CD4-positive, alpha-beta T cell treated with Interleukin-4 for 4 hours (primary cell): ENCODE data around the gene ERCC6L2.

ENCODE experiments used
- DNase-seq: peaks from one replicate; pipeline ENCODE4 v3.0.0-alpha.2; 2020

The ERCC6L2 gene

GRCh38 chr9:95980262-95981125, 105.0 kb downstream of the ERCC6L2 start:
- no peak for DNase-seq

GRCh38 chr9:95981761-95982390, 106.4 kb downstream of the ERCC6L2 start:
- peak; percentile 70 for DNase-seq

GRCh38 chr9:95985440-95986055, 110.1 kb downstream of the ERCC6L2 start:
- no peak for DNase-seq

DNA sequence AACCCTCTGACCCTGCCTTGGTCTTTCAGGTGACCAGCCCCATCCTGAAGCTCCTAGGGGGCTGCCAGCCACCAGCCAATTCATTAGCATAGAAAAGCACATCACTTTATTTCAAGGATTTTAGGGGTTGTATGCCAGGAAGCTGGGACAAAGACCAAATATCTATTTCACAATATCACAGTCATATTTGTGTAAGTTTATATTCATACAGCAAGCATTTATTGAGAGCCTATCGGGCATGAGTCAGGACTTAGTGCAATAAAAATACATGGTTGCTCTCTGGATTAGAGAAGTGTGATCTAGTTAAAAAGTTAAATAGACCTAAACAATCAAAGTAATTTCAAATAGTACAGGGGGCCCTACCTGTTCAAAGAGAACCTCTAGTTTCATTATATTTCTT, 113.8 kb downstream of the ERCC6L2 start:
- DNase-seq: no peak

DNA sequence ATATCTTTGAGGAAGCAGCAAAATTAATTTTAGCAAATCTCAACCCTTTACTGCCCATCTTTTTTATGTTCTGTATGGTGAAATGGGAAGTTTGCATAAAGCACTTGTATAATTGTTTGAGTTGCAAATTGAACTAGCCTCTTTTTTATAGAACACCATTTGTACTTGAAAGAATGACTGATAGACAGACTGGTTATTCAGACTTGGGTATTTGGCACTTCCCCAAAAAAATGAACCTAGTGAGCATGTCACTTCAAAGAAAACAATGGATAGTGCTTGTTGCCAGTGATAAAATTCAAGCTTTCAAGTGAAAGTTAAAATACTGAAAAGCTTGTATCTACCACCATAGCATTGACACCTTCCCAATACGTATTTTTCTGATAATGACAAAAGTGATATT, 115.8 kb downstream of the ERCC6L2 start:
- DNase-seq: no peak

- no peak for DNase-seq
Observed at GRCh38 chr9:95992536-95992935, 117.0 kb downstream of the ERCC6L2 start.

DNA sequence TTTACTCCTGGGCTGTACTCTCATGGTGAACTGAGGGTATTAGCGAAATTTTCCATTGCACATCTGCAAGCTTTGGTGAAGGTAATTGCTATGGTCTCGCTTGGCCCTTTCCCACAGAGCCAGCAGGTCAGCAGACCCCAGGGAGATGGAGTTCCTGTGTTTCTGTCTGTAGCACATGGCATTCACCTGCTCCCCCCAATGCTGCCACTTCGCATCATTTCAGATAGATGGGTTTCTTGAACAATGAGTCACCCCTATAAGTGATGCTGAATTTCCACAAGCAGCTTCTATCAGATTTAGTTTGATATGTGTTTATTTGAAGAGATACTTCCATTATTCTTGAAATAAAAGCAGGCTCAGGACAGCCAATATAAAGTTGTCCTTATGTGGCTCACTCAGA, 117.8 kb downstream of the ERCC6L2 start:
- DNase-seq: no peak

DNA sequence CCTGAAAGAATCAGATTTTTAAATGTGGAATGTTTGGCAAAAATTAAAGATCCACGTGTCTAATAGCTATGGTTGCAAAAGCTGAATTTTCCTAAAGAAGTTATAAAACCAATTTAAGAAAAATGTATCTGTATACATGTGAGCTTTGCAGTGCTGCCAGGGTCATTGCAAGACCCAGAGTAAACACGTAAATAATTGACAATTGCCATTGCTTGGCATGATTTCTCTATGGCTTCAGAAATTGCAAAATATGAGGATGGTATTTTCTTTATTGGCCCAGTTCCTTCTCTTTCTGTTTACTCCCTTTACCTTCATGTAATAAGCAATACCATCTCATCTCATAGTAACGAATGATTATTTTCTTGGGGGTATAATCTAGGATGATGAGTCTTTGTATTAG, 123.9 kb downstream of the ERCC6L2 start:
- DNase-seq: no peak

GRCh38 chr9:96004379-96004778, 128.9 kb downstream of the ERCC6L2 start:
- no peak for DNase-seq

DNA sequence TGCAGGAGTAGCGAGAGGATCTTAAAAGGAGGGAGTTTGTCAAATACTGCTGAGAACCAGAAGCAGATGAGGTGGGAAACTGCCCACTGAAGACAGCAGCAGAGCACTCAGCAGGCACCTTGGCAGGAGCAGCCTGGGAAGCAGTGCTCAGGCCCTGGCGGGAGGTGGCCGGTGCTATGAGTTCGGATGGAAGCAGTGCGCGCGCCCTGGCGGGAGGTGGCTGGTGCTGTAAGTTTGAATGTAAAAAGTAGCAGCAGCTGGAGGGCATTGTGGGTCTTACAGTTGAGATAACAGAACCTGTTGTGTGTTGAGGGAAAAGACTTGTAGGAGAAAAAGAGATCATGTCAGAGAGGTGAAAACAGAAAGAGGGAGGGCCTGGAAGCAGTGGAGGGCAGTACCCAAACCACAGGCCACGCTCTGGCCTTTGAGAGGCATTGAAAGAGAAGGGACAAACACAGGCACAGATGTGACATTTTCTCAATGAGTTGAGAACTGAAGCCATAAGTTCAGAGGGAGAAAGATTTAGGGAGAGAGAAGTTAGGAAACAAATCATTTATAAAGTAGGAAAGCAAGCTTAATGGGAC, 130.9 kb downstream of the ERCC6L2 start:
- DNase-seq: no peak

DNA sequence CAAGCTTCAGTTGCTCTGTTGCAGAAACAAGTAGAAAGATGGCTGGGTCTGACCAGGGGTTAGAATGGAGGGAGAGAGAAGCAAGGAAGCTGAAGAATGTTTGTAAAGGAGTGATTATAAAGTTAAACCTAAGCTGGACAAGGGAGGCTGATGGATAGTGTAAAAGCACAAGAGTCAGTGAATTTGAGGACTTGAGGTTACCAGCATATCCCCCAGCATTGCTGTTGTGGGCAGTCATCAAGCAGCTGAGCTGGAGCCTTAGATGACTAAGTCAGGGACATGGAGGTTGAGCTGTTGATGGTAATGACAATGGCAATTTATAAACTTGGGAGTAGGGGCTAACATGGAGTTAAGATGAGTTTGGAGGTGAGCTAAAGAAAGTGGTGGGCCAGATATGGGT, 131.5 kb downstream of the ERCC6L2 start:
- no peak for DNase-seq

- DNase-seq: peak; percentile 44
Observed at GRCh38 chr9:96008502-96009222, 133.2 kb downstream of the ERCC6L2 start.

DNA sequence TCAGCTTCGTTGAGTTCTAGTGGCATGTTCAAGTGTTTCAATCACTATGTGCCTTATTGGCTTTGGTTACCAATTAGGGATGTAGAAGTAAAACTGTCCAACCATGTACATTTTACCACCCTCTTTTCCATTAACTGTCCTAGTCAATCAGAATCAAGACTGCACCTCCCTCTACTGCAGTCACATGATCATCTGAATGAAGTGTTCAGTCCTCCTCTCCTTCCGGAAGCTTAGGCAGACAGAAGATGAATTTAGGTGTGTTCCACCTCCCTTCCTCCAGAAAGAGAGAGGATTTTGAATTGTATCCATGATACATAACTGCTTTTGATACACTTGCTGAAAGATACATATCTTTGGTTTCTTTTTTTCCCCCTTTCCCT, 133.7 kb downstream of the ERCC6L2 start:
- DNase-seq: no peak

DNA sequence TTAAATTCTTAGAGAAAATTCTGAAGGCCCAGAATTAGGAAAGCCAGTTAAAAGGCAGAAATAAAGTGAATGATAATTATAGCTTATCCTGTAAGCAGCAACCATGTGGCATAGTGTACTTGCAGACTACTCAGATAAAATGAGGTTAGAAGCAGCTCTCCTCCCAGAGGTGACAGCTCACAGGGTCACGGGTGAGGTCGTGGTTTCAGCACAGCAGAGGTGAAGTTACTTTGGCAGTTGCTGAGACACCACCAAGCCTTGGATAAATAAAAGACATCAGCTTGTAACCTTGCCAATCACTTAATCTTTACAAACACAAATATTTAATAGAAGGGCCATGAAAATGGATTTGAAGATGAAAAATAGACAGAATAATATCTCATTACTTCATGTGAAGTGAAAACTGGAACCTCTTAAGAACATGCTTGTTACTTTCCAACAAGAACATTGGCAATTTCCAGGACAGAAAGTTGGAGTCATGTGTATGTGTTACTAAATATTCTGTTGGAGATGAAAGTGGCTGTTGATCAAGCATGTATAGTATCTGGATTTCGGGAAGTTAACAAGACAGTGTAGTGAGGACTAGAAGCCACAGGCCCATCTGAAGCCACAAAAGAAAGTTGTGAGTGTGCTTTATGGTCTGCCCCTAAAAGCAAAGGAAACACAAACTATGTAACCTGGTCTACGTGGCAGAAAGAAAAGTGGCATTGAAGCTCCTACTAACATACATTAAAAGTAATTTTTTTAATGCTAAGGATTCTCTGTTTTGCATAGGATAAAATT, 134.4 kb downstream of the ERCC6L2 start:
- DNase-seq: peak; percentile 90

DNA sequence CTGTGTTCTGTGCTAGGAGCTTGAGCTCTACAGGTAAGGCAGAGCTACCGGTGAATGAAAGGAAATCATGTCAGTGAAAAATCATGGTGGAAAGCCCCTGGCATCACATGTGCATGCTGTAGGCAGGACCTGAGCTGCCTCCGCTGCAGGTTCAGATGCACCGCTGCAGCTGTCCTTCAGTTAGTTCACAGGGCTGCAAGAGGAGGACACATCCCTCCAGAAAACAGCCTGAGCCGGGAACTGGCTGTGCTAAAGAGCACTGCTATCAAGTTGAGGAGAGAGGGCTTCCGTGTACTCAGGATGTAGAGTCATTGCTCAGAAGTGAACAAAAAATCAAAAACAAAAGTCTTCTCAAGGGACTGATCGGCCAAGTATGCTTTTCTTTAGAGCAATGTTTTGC, 138.6 kb downstream of the ERCC6L2 start:
- DNase-seq: peak; percentile 76

GRCh38 chr9:96015876-96016686, 140.6 kb downstream of the ERCC6L2 start:
- peak; percentile 78 for DNase-seq
